H1 (cell line): Measurements from ENCODE around the gene CHST11. TPM values are rescaled to one million over a fixed set of nuclear protein-coding genes. Genes with fewer than 3 reads are reported as not detected.

ENCODE experiments used
- CTCF ChIA-PET: fragments of 300-600 bp; sonication (Branson Sonifier 250); formaldehyde crosslinking; loops from one replicate; lab custom pipeline; 2021; ENCODE audit not compliant: partially characterized antibody; lab: Charles Lee
- POLR2A ChIA-PET: fragments of 300-600 bp; sonication (Branson Sonifier 250); formaldehyde crosslinking; loops from one replicate; lab custom pipeline; 2021; ENCODE audit warnings: inconsistent platforms; ENCODE audit not compliant: partially characterized antibody; lab: Charles Lee
- DNase-seq, 2 experiments: peaks; one replicate each; pipeline versions ENCODE4 v3.0.0 to v3.0.0-alpha.2; 2010 to 2022; ENCODE audit warnings: low spot score in 2 of 2, low read depth in 1 of 2, mixed read lengths in 1 of 2
- FAIRE-seq: peaks from 2 replicates; lab custom pipeline; 2011; peaks lifted over from hg19 to GRCh38; lab: Jason Lieb, UNC
- H2AFZ ChIP-seq: 2 replicates; pipeline ENCODE4 v1.8.1; 2012; ENCODE audit warnings: low read length, inconsistent platforms
- H2AK5ac ChIP-seq: 2 replicates; pipeline ENCODE4 v1.6.1; 2013; ENCODE audit warnings: low read depth, low read length
- H2BK120ac ChIP-seq: replicated peaks from 2 replicates; pipeline ENCODE3; 2013; ENCODE audit warnings: low read depth, low read length, inconsistent platforms
- H2BK12ac ChIP-seq: 2 replicates; pipeline ENCODE4 v1.6.1; 2013; ENCODE audit warnings: low read depth, low read length
- H2BK15ac ChIP-seq: 2 replicates; pipeline ENCODE4 v1.6.1; 2013; ENCODE audit warnings: low read length
- H2BK20ac ChIP-seq: 2 replicates; pipeline ENCODE4 v1.6.1; 2013; ENCODE audit warnings: low read length
- H2BK5ac ChIP-seq: 2 replicates; pipeline ENCODE4 v1.6.1; 2013; ENCODE audit warnings: low read depth, low read length
- H3K14ac ChIP-seq: 2 replicates; pipeline ENCODE4 v1.6.1; 2013; ENCODE audit warnings: inconsistent platforms; ENCODE audit not compliant: insufficient read length
- H3K18ac ChIP-seq: 2 replicates; pipeline ENCODE4 v1.6.1; 2013; ENCODE audit warnings: low read length; ENCODE audit errors: extremely low read depth
- H3K23ac ChIP-seq: 2 replicates; pipeline ENCODE4 v1.6.1; 2013; ENCODE audit warnings: inconsistent platforms; ENCODE audit not compliant: insufficient read length
- H3K23me2 ChIP-seq: 2 replicates; pipeline ENCODE4 v1.6.1; 2013; ENCODE audit warnings: low read depth, low read length
- H3K27ac ChIP-seq: 2 replicates; pipeline ENCODE4 v1.6.1; 2011; ENCODE audit warnings: low read depth, low read length, inconsistent platforms
- H3K27me3 ChIP-seq, 4 experiments: replicated peaks in 1 of 4; 1 replicate in 1 of 4; 2 replicates in 3 of 4; pipeline versions ENCODE4 v1.6.1 to v1.8.1; 2011 to 2013; ENCODE audit warnings: low read length in 3 of 4, mild to moderate bottlenecking in 3 of 4, inconsistent platforms in 2 of 4, mixed read lengths in 2 of 4, moderate library complexity in 1 of 4; ENCODE audit not compliant: control insufficient read depth in 3 of 4, insufficient read depth in 3 of 4; ENCODE audit errors: extremely low read depth in 1 of 4
- H3K36me3 ChIP-seq, 4 experiments: 2 replicates each; pipeline versions ENCODE4 v1.6.1 to v1.8.1; 2011 to 2013; ENCODE audit warnings: mild to moderate bottlenecking in 4 of 4, low read length in 3 of 4, moderate library complexity in 2 of 4, control low read depth in 1 of 4, inconsistent platforms in 1 of 4; ENCODE audit not compliant: insufficient read depth in 4 of 4, control insufficient read depth in 2 of 4
- H3K4ac ChIP-seq: replicated peaks from 2 replicates; pipeline ENCODE3; 2013; ENCODE audit warnings: low read length, low read depth, mixed read lengths, inconsistent platforms; ENCODE audit not compliant: insufficient read length
- H3K4me1 ChIP-seq, 4 experiments: replicated peaks in 1 of 4; 1 replicate in 1 of 4; 2 replicates in 3 of 4; pipeline versions ENCODE4 v1.6.1 to v1.8.1; 2011 to 2013; ENCODE audit warnings: low read length in 3 of 4, inconsistent platforms in 2 of 4, mixed read lengths in 1 of 4; ENCODE audit not compliant: insufficient read depth in 4 of 4, control insufficient read depth in 3 of 4
- H3K4me2 ChIP-seq, 2 experiments: 2 replicates each; pipeline versions ENCODE4 v1.6.1 to v1.8.1; 2011 to 2013; ENCODE audit warnings: low read depth in 2 of 2, low read length in 2 of 2, control low read depth in 1 of 2, inconsistent platforms in 1 of 2, mild to moderate bottlenecking in 1 of 2; ENCODE audit not compliant: insufficient read depth in 1 of 2
- H3K4me3 ChIP-seq, 4 experiments: fragments of 200-600, 300-600 bp in 1 of 4; sonication (generic), shearing (Covaris generic), sonication (Bioruptor Twin) in 1 of 4; 2 replicates each; pipeline versions ENCODE4 v1.5.1 to v1.8.1; 2011 to 2016; ENCODE audit warnings: low read length in 4 of 4, low read depth in 3 of 4, control low read depth in 2 of 4, inconsistent platforms in 2 of 4, mild to moderate bottlenecking in 2 of 4, mixed read lengths in 1 of 4, moderate library complexity in 1 of 4; ENCODE audit not compliant: insufficient read depth in 2 of 4; ENCODE audit errors: extremely low read depth in 1 of 4
- H3K56ac ChIP-seq: replicated peaks from 2 replicates; pipeline ENCODE3; 2013; ENCODE audit warnings: low read depth, mild to moderate bottlenecking, mixed read lengths, low read length, inconsistent platforms; ENCODE audit not compliant: insufficient read length
- H3K79me1 ChIP-seq: 2 replicates; pipeline ENCODE4 v1.6.1; 2013; ENCODE audit warnings: low read depth, low read length, control low read depth
- H3K79me2 ChIP-seq, 2 experiments: 2 replicates each; pipeline versions ENCODE4 v1.6.1 to v1.8.1; 2012 to 2013; ENCODE audit warnings: low read length in 2 of 2, mild to moderate bottlenecking in 2 of 2, inconsistent platforms in 1 of 2; ENCODE audit not compliant: insufficient read depth in 2 of 2, control insufficient read depth in 1 of 2
- H3K9ac ChIP-seq, 4 experiments: replicated peaks in 1 of 4; 1 replicate in 1 of 4; 2 replicates in 3 of 4; pipeline versions ENCODE4 v1.6.1 to v1.8.1; 2011 to 2013; ENCODE audit warnings: low read depth in 3 of 4, low read length in 3 of 4, control low read depth in 2 of 4, mild to moderate bottlenecking in 2 of 4, moderate library complexity in 2 of 4, inconsistent platforms in 1 of 4; ENCODE audit errors: extremely low read depth in 1 of 4
- H3K9me3 ChIP-seq, 2 experiments: 2 replicates each; pipeline versions ENCODE4 v1.6.1 to v1.8.1; 2012 to 2013; ENCODE audit warnings: mild to moderate bottlenecking in 2 of 2, moderate library complexity in 2 of 2, control low read depth in 1 of 2, inconsistent platforms in 1 of 2, low read depth in 1 of 2, low read length in 1 of 2, mixed read lengths in 1 of 2; ENCODE audit not compliant: insufficient read depth in 2 of 2
- H4K20me1 ChIP-seq, 2 experiments: replicated peaks in 1 of 2; 2 replicates each; pipeline versions ENCODE3 to v1.8.1; 2011 to 2013; ENCODE audit warnings: inconsistent platforms in 2 of 2, low read length in 2 of 2, mild to moderate bottlenecking in 1 of 2; ENCODE audit not compliant: insufficient read depth in 2 of 2, control insufficient read depth in 1 of 2
- H4K5ac ChIP-seq: 2 replicates; pipeline ENCODE4 v1.6.1; 2013; ENCODE audit warnings: low read length, low read depth, mixed read lengths, inconsistent platforms; ENCODE audit not compliant: insufficient read length
- H4K8ac ChIP-seq: 2 replicates; pipeline ENCODE4 v1.8.0; 2013; ENCODE audit warnings: mild to moderate bottlenecking, moderate library complexity, low read length, inconsistent platforms; ENCODE audit not compliant: insufficient read depth; ENCODE audit errors: extremely low read depth
- H4K91ac ChIP-seq: replicated peaks from 2 replicates; pipeline ENCODE3; 2013; ENCODE audit warnings: low read length, mixed read lengths, inconsistent platforms; ENCODE audit not compliant: insufficient read length
- CEBPB ChIP-seq: IDR thresholded peaks from 2 replicates; pipeline ENCODE4 v1.6.1; 2012; ENCODE audit warnings: low read depth, low read length
- CTBP2 ChIP-seq: IDR thresholded peaks from 2 replicates; pipeline ENCODE4 v1.7.0; 2011; ENCODE audit warnings: borderline replicate concordance, mild to moderate bottlenecking, moderate library complexity, mixed read lengths, low read length; ENCODE audit not compliant: insufficient read depth, insufficient read length
- EP300 ChIP-seq, 2 experiments: IDR thresholded peaks; 1 replicate in 1 of 2; 2 replicates in 1 of 2; pipeline ENCODE4 v1.6.1; 2011 to 2012; ENCODE audit warnings: low read depth in 2 of 2, low read length in 2 of 2, mild to moderate bottlenecking in 2 of 2, borderline replicate concordance in 1 of 2, inconsistent platforms in 1 of 2, moderate library complexity in 1 of 2
- PHF8 ChIP-seq: fragments of 200-600 bp; sonication (generic); conservative IDR thresholded peaks from 2 replicates; pipeline ENCODE4 v1.7.1; 2012; ENCODE audit warnings: low read depth, mild to moderate bottlenecking, inconsistent platforms, low read length, moderate library complexity
- RBBP5 ChIP-seq: IDR thresholded peaks from 2 replicates; pipeline ENCODE4 v1.7.1; 2012; ENCODE audit warnings: low read depth, mild to moderate bottlenecking, inconsistent platforms, low read length, moderate library complexity, borderline replicate concordance
- RNF2 ChIP-seq: fragments of 200-900, 300-1000 bp; sonication (generic); IDR thresholded peaks from 2 replicates; pipeline ENCODE4 v1.7.1; 2016; ENCODE audit warnings: borderline replicate concordance, low read depth, mild to moderate bottlenecking, antibody characterized with exemption, low read length; ENCODE audit not compliant: poor library complexity, severe bottlenecking; ENCODE audit errors: missing control alignments
- SIRT6 ChIP-seq: IDR thresholded peaks from one replicate; pipeline ENCODE4 v1.7.1; 2012; ENCODE audit warnings: low read length, inconsistent platforms
- SUZ12 ChIP-seq: fragments of 200-600 bp; sonication (generic); IDR thresholded peaks from 2 replicates; pipeline ENCODE4 v1.6.1; 2012; ENCODE audit warnings: mild to moderate bottlenecking, inconsistent platforms, low read length, moderate library complexity, mixed read lengths
- TAF7 ChIP-seq: optimal IDR thresholded peaks from 2 replicates; pipeline ENCODE3; 2011; ENCODE audit warnings: low read depth, mild to moderate bottlenecking, inconsistent platforms, low read length, moderate library complexity, borderline replicate concordance
- WGBS, 2 experiments: shearing (Covaris generic) in 1 of 2; methylation state at CpG; one replicate each; pipeline versions ENCODE4 v1.1.6 to v1.1.7; 2013 to 2015; ENCODE audit warnings: low lambda C conversion rate in 2 of 2, mixed read lengths in 2 of 2, inconsistent platforms in 1 of 2, low coverage in 1 of 2, missing lambda C conversion rate in 1 of 2; ENCODE audit not compliant: insufficient replicate concordance in 2 of 2, insufficient coverage in 1 of 2, insufficient read length in 1 of 2; ENCODE audit errors: extremely low coverage in 1 of 2, missing lambda C conversion rate in 1 of 2; 5-methylcytosine and 5-hydroxymethylcytosine counted together
- polyA plus RNA-seq, 7 experiments: library from polyadenylated mRNA; depleted of rRNA in 3 of 7; stranded (reverse) in 5 of 7; unstranded in 2 of 7; fragments of >200 nt in 5 of 7; fragments of 200-250 nt in 2 of 7; gene quantifications; 1 replicate in 5 of 7; 2 replicates in 1 of 7; 4 replicates in 1 of 7; pipeline versions ENCODE4 v1.2.1 to v1.2.3, GENCODE V29; 2011 to 2013; ENCODE audit warnings: missing spikeins in 2 of 7, mixed read lengths in 2 of 7
- total RNA-seq: library from RNA; stranded (reverse); fragmentation: NEBNext Ultra II Directional; extraction: Animal tissue kit (Norgen Biotek cat#: 25700); gene quantifications from 2 replicates; pipeline ENCODE4 v1.2.1, GENCODE V29; 2021
- TF ChIP-seq, protein P1 (sequence below): IDR thresholded peaks from 2 replicates; pipeline ENCODE4 v1.6.1; 2012; ENCODE audit warnings: low read length, inconsistent platforms

CHST11 gene
- total and polyA plus RNA-seq, 2 of the 8 experiments (the other 6 are each of a cell fraction or from before 2014, with no cell fraction given), result 14.4 to 20.8 TPM

DNA sequence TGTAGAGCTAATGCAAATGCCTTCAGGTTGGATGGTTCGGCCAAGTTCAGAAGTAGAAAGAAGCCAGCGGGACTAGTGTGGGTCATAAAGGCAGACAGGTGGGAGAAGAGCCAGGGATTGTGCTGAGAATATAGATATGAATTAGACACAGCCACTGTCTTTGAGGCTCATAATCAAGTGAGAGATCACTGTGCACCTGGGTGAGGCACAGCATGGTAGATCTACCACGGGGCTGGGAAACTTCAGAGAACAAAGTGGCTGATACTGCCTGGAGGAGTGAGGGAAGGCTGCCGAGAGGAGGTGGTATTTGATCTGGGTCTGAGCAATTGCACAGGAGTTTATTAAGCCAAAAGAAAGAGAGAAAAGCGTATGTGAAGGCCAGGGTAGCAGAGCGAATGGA, 40.6 kb upstream of the CHST11 start:
- Histone ChIP-seq H3K79me2 (no peaks in the 10 kb centered on the region), H2BK15ac (no peak overlapping the region), H3K27me3 (peaks cover 0 to 2% (median 0%) of the 10 kb centered on the region in 4 experiments; a peak in 3 of 7 replicates), H3K9me3 (no peaks in the 10 kb centered on the region), H2BK20ac (no peak overlapping the region), H3K27ac (no peak overlapping the region), H2BK12ac (no peak overlapping the region), H3K4ac (peak overlapping the region; percentile 42), H3K36me3 (no peaks in the 10 kb centered on the region; a peak in 1 of 8 replicates), H3K18ac (no peak overlapping the region), H3K4me3 (no peak overlapping the region), H3K4me2 (no peak overlapping the region), H2BK5ac (no peak overlapping the region), H3K14ac (no peak overlapping the region), H3K79me1 (no peaks in the 10 kb centered on the region), H3K23ac (no peak overlapping the region), H3K23me2 (no peaks in the 10 kb centered on the region), H3K4me1 (peaks cover 3 to 13% (median 8%) of the 10 kb centered on the region in 4 experiments), H2AK5ac (no peak overlapping the region), H3K56ac (no peak overlapping the region), H4K20me1 (no peaks in the 10 kb centered on the region), H3K9ac (no peak overlapping the region), H2BK120ac (no peak overlapping the region), H4K91ac (no peak overlapping the region), H4K5ac (no peak overlapping the region), H4K8ac (no peak overlapping the region), H2AFZ (no peak overlapping the region)
- CTCF ChIA-PET, result no interaction called here
- FAIRE-seq (no peak), DNase-seq (no peak)
- POLR2A ChIA-PET, result no interaction called here
- TF ChIP-seq TAF7 (no peak), RNF2 (no peak), SUZ12 (no peak), RBBP5 (no peak), CTBP2 (no peak), PHF8 (no peak), SIRT6 (no peak), CEBPB (no peak), EP300 (IDR thresholded peaks at IDR 0.05; ENCODE audit: borderline replicate concordance in 1 of 2, low read depth in 2 of 2, low read length in 2 of 2) (no peak)
- TF ChIP-seq, protein P1, sequence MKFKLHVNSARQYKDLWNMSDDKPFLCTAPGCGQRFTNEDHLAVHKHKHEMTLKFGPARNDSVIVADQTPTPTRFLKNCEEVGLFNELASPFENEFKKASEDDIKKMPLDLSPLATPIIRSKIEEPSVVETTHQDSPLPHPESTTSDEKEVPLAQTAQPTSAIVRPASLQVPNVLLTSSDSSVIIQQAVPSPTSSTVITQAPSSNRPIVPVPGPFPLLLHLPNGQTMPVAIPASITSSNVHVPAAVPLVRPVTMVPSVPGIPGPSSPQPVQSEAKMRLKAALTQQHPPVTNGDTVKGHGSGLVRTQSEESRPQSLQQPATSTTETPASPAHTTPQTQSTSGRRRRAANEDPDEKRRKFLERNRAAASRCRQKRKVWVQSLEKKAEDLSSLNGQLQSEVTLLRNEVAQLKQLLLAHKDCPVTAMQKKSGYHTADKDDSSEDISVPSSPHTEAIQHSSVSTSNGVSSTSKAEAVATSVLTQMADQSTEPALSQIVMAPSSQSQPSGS, result no peak
- 88% methylated on average over 6 of the region's 6 CpGs; no CpG with 5 or more reads in 1 of the 2 experiments for WGBS, 2 experiments
